Retinal pigment epithelial cell (primary cell): ENCODE measurements around the gene FBXL4.

Experiments used
- DNase-seq: peaks from one replicate; pipeline ENCODE4 v3.0.0-alpha.2; 2010; ENCODE audit warnings: low read depth
- H3K4me3 ChIP-seq: 2 replicates; pipeline ENCODE4 v1.5.1; 2011; ENCODE audit warnings: mild to moderate bottlenecking, low read length, control low read depth, moderate library complexity
- CTCF ChIP-seq: conservative IDR thresholded peaks from 2 replicates; pipeline ENCODE4 v1.5.1; 2011; ENCODE audit warnings: low read depth, low read length, control low read depth, inconsistent platforms

Gene FBXL4

GRCh38 chr6:98845211-98846020 is 102.3 kb downstream of the FBXL4 start:
- peak; percentile 90 for TF ChIP-seq CTCF
- peak overlapping the region; percentile 17 for H3K4me3 ChIP-seq
- DNase-seq = no peak

- H3K4me3 ChIP-seq = peak overlapping the region; percentile 14
- no peak for DNase-seq
- no peak for TF ChIP-seq CTCF
These were observed 103.2 kb downstream of the FBXL4 start for GRCh38 chr6:98844244-98845210.

GRCh38 chr6:98843271-98844243 is 104.2 kb downstream of the FBXL4 start:
- TF ChIP-seq CTCF = no peak
- no peak for DNase-seq
- no peak overlapping the region for H3K4me3 ChIP-seq

- no peak for TF ChIP-seq CTCF
- DNase-seq = no peak
- no peak overlapping the region for H3K4me3 ChIP-seq
These were observed 105.2 kb downstream of the FBXL4 start for GRCh38 chr6:98842342-98843180.

- no peak for DNase-seq
- no peak for TF ChIP-seq CTCF
- H3K4me3 ChIP-seq = no peak overlapping the region
These were observed 106.0 kb downstream of the FBXL4 start for GRCh38 chr6:98841621-98842341.
